GM23338 (cell line): ENCODE results near the gene NTN3.

Experiments used
- CREB1 ChIP-seq: fragments of 250-450 bp; sonication (Bioruptor Pico); IDR thresholded peaks from 2 replicates; pipeline ENCODE4 v1.5.0; 2020; ENCODE audit warnings: low read depth, mild to moderate bottlenecking, moderate library complexity
- CTCF ChIP-seq, 2 experiments: fragments of 200-600 bp in 1 of 2; sonication (generic) in 1 of 2; conservative IDR thresholded peaks; 2 replicates each; pipeline versions ENCODE4 v1.5.1 to v1.6.1; 2016 to 2017; ENCODE audit warnings: antibody characterized with exemption in 2 of 2, low read depth in 2 of 2, mild to moderate bottlenecking in 2 of 2, moderate library complexity in 1 of 2
- ETS1 ChIP-seq: IDR thresholded peaks from 2 replicates; pipeline ENCODE4 v1.6.1; 2016; ENCODE audit warnings: antibody characterized with exemption
- EZH2 ChIP-seq: fragments of 200-600 bp; sonication (generic); IDR thresholded peaks from one replicate; pipeline ENCODE4 v1.8.0; 2017; ENCODE audit warnings: antibody characterized with exemption, mild to moderate bottlenecking, low read depth; ENCODE audit not compliant: unreplicated experiment
- EZH2phosphoT487 ChIP-seq: fragments of 200-600 bp; sonication (generic); IDR thresholded peaks from one replicate; pipeline ENCODE4 v1.8.1; 2018; ENCODE audit warnings: antibody characterized with exemption; ENCODE audit not compliant: unreplicated experiment
- JUNB ChIP-seq: IDR thresholded peaks from one replicate; pipeline ENCODE4 v1.6.1; 2016; ENCODE audit warnings: antibody characterized with exemption; ENCODE audit not compliant: unreplicated experiment
- POLR2AphosphoS5 ChIP-seq: IDR thresholded peaks from 2 replicates; pipeline ENCODE4 v1.6.1; 2016; ENCODE audit warnings: antibody characterized with exemption, low read depth
- STAT1 ChIP-seq: IDR thresholded peaks from one replicate; pipeline ENCODE4 v1.6.1; 2016; ENCODE audit warnings: antibody characterized with exemption; ENCODE audit not compliant: unreplicated experiment
- ZNF114 ChIP-seq: fragments of 250-450 bp; sonication (Bioruptor Pico); IDR thresholded peaks from 2 replicates; pipeline ENCODE4 v1.5.0; 2020; ENCODE audit warnings: mild to moderate bottlenecking, moderate library complexity
- ZNF331 ChIP-seq: fragments of 250-450 bp; sonication (Bioruptor Pico); IDR thresholded peaks from 2 replicates; pipeline ENCODE4 v1.5.0; 2020; ENCODE audit warnings: low read depth, mild to moderate bottlenecking, moderate library complexity
- TF ChIP-seq, protein P1 (sequence below): IDR thresholded peaks from one replicate; pipeline ENCODE4 v1.6.1; 2018; ENCODE audit warnings: antibody characterized with exemption; ENCODE audit not compliant: unreplicated experiment
- TF ChIP-seq, protein P2 (sequence below): fragments of 250-450 bp; sonication (Bioruptor Pico); IDR thresholded peaks from 2 replicates; pipeline ENCODE4 v1.5.0; 2020; ENCODE audit warnings: mild to moderate bottlenecking, moderate library complexity

DNA sequence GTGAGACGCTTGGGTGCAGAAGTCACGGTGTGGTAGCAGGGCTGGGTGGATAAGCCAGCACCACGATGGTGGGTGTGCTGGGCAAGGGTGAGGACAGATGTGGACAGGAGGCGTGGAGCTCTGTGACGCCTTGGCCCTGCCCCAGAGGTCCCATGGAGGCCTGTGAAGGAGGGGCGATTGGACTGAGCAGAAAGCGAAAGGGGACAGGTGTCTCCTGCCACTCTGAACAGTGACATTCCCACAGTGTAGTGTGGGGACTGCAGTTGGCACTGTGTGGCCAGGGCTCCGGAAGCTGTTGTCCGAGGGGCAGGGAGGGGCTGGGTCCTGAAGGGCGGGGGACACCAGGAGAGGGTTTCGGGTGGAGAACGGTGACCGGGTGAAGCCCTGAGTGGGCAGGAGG lies 11.2 kb downstream of the NTN3 start:
- TF ChIP-seq EZH2: no peak
- no peak for TF ChIP-seq CTCF (conservative IDR thresholded peaks at IDR 0.05; ENCODE audit: low read depth in 2 of 2)
- TF ChIP-seq, protein P1, sequence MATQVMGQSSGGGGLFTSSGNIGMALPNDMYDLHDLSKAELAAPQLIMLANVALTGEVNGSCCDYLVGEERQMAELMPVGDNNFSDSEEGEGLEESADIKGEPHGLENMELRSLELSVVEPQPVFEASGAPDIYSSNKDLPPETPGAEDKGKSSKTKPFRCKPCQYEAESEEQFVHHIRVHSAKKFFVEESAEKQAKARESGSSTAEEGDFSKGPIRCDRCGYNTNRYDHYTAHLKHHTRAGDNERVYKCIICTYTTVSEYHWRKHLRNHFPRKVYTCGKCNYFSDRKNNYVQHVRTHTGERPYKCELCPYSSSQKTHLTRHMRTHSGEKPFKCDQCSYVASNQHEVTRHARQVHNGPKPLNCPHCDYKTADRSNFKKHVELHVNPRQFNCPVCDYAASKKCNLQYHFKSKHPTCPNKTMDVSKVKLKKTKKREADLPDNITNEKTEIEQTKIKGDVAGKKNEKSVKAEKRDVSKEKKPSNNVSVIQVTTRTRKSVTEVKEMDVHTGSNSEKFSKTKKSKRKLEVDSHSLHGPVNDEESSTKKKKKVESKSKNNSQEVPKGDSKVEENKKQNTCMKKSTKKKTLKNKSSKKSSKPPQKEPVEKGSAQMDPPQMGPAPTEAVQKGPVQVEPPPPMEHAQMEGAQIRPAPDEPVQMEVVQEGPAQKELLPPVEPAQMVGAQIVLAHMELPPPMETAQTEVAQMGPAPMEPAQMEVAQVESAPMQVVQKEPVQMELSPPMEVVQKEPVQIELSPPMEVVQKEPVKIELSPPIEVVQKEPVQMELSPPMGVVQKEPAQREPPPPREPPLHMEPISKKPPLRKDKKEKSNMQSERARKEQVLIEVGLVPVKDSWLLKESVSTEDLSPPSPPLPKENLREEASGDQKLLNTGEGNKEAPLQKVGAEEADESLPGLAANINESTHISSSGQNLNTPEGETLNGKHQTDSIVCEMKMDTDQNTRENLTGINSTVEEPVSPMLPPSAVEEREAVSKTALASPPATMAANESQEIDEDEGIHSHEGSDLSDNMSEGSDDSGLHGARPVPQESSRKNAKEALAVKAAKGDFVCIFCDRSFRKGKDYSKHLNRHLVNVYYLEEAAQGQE: no peak
- no peak for TF ChIP-seq ETS1
- TF ChIP-seq JUNB: no peak
- no peak for TF ChIP-seq EZH2phosphoT487
- TF ChIP-seq, protein P2, sequence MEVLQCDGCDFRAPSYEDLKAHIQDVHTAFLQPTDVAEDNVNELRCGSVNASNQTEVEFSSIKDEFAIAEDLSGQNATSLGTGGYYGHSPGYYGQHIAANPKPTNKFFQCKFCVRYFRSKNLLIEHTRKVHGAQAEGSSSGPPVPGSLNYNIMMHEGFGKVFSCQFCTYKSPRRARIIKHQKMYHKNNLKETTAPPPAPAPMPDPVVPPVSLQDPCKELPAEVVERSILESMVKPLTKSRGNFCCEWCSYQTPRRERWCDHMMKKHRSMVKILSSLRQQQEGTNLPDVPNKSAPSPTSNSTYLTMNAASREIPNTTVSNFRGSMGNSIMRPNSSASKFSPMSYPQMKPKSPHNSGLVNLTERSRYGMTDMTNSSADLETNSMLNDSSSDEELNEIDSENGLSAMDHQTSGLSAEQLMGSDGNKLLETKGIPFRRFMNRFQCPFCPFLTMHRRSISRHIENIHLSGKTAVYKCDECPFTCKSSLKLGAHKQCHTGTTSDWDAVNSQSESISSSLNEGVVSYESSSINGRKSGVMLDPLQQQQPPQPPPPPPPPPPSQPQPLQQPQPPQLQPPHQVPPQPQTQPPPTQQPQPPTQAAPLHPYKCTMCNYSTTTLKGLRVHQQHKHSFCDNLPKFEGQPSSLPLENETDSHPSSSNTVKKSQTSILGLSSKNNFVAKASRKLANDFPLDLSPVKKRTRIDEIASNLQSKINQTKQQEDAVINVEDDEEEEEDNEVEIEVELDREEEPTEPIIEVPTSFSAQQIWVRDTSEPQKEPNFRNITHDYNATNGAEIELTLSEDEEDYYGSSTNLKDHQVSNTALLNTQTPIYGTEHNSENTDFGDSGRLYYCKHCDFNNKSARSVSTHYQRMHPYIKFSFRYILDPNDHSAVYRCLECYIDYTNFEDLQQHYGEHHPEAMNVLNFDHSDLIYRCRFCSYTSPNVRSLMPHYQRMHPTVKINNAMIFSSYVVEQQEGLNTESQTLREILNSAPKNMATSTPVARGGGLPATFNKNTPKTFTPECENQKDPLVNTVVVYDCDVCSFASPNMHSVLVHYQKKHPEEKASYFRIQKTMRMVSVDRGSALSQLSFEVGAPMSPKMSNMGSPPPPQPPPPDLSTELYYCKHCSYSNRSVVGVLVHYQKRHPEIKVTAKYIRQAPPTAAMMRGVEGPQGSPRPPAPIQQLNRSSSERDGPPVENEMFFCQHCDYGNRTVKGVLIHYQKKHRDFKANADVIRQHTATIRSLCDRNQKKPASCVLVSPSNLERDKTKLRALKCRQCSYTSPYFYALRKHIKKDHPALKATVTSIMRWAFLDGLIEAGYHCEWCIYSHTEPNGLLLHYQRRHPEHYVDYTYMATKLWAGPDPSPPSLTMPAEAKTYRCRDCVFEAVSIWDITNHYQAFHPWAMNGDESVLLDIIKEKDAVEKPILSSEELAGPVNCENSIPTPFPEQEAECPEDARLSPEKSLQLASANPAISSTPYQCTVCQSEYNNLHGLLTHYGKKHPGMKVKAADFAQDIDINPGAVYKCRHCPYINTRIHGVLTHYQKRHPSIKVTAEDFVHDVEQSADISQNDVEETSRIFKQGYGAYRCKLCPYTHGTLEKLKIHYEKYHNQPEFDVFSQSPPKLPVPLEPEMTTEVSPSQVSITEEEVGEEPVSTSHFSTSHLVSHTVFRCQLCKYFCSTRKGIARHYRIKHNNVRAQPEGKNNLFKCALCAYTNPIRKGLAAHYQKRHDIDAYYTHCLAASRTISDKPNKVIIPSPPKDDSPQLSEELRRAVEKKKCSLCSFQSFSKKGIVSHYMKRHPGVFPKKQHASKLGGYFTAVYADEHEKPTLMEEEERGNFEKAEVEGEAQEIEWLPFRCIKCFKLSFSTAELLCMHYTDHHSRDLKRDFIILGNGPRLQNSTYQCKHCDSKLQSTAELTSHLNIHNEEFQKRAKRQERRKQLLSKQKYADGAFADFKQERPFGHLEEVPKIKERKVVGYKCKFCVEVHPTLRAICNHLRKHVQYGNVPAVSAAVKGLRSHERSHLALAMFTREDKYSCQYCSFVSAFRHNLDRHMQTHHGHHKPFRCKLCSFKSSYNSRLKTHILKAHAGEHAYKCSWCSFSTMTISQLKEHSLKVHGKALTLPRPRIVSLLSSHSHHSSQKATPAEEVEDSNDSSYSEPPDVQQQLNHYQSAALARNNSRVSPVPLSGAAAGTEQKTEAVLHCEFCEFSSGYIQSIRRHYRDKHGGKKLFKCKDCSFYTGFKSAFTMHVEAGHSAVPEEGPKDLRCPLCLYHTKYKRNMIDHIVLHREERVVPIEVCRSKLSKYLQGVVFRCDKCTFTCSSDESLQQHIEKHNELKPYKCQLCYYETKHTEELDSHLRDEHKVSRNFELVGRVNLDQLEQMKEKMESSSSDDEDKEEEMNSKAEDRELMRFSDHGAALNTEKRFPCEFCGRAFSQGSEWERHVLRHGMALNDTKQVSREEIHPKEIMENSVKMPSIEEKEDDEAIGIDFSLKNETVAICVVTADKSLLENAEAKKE: no peak
- TF ChIP-seq POLR2AphosphoS5: no peak
- TF ChIP-seq ZNF114: no peak
- TF ChIP-seq CREB1 (CRISPR knock-in tag): no peak
- TF ChIP-seq ZNF331 (CRISPR knock-in tag): no peak
- TF ChIP-seq STAT1: no peak
